Measurements from ENCODE around the gene QRFP.

DNA sequence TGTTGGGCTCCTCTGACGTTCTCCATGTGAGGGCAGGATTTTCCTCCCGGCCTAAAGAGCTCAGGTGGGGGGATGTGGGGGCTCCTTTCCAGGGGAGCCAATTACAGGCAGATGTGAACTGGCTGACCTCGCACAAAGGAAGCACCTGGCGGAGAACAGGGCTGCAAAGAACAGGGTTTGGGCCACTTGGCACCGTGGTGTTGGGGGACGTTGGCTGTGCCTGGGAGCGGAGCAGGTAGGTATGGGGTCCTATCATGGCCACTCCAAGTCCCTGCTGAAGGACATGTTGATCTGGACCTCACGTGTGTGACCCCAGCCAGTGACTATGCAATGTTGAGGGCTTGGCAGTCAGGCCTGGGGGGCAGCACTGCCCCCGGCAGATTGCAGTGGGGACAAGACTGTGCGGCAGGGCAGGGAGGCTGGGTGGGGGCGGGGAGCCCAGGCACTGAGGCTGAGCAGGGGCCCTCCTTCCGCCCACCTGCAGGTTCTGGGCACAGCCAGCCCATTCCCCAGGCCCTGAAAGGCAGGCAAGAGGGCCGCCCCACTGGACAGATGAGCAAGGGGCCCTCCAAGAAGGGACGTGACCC is 23.0 kb upstream of the QRFP start:
- TF ChIP-seq, protein P1, sequence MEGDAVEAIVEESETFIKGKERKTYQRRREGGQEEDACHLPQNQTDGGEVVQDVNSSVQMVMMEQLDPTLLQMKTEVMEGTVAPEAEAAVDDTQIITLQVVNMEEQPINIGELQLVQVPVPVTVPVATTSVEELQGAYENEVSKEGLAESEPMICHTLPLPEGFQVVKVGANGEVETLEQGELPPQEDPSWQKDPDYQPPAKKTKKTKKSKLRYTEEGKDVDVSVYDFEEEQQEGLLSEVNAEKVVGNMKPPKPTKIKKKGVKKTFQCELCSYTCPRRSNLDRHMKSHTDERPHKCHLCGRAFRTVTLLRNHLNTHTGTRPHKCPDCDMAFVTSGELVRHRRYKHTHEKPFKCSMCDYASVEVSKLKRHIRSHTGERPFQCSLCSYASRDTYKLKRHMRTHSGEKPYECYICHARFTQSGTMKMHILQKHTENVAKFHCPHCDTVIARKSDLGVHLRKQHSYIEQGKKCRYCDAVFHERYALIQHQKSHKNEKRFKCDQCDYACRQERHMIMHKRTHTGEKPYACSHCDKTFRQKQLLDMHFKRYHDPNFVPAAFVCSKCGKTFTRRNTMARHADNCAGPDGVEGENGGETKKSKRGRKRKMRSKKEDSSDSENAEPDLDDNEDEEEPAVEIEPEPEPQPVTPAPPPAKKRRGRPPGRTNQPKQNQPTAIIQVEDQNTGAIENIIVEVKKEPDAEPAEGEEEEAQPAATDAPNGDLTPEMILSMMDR (IDR thresholded peaks at IDR 0.05): no peak
- TF ChIP-seq POLR2A (IDR thresholded peaks at IDR 0.05): no peak

All from thyroid gland (tissue), 4 donors.